GM18951 (cell line): ENCODE results near the gene MAN1C1.

Source experiments
- POLR2A ChIP-seq: IDR thresholded peaks from 4 replicates; pipeline ENCODE4 v1.6.1; 2011; ENCODE audit warnings: mild to moderate bottlenecking; ENCODE audit not compliant: insufficient read length, insufficient read depth; ENCODE audit errors: extremely low read depth
- in situ Hi-C: fragments of 300-500 bp; cut with MboI; formaldehyde crosslinking; loops from one replicate; pipeline ENCODE4 v1.12.0; 2022; ENCODE audit warnings: low sequenced_read_pairs, mixed read lengths, inconsistent platforms; ENCODE audit not compliant: unreplicated experiment

Gene MAN1C1

GRCh38 chr1:25614501-25615171 lies 2.0 kb upstream of the MAN1C1 start:
- in situ Hi-C loops: no loop called here
- no peak for TF ChIP-seq POLR2A

- TF ChIP-seq POLR2A: no peak
- in situ Hi-C loops: no loop called here
Observed at GRCh38 chr1:25615172-25615541, 1.4 kb upstream of the MAN1C1 start.

DNA sequence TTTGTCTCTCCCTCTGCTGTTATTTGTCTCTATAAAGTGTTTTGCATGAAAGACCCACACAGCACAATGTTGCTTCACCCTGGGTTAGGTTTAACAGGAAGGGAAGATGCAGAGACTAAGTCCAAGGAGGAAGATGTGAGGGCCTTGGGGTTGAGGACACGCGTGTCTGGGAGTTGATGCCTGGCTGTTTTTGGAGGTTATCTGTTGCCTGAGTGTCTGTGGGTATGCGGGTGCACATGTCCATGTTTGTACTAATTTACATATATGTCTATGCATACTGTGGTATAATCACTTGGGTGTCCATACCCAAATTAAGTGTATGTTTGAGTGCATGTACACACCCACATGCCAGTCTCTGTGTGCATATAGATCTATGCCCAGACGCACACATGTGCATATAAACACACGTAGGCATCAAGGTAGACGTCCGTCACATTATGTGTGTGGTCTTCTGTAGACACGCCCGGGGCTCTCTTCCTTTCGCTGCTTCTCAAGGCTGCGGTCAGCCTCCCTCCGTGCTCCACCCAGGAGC lies 962 bp upstream of the MAN1C1 start:
- no peak for TF ChIP-seq POLR2A
- in situ Hi-C loops: no loop called here

GRCh38 chr1:25616987-25617624 lies 515 bp downstream of the MAN1C1 start:
- in situ Hi-C loops: no loop called here

GRCh38 chr1:25617625-25618432 lies 1.2 kb downstream of the MAN1C1 start:
- no peak for TF ChIP-seq POLR2A
- in situ Hi-C loops: no loop called here

More at GRCh38 chr1:25616987-25617624, 515 bp downstream of the MAN1C1 start:
- no peak for TF ChIP-seq POLR2A

DNA sequence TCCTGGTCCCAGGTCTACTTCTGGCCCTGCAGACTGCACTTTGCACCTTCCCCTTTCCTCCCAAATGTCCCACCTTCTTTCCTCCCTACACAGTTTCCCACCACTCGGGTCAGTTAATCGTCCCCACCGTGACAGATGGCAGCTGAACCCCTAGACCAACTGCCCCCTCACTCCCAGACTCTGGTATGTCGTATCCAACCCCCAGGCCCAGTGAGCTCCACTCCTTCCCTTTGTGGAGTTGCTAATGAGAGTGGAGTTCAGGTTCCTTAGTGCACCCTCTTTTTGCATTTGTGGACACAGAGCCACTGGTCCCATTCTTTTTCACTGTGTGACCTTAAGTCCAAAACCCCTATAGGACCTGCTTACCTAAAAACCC lies 1.8 kb downstream of the MAN1C1 start:
- in situ Hi-C loops: no loop called here
- TF ChIP-seq POLR2A: no peak

GRCh38 chr1:25619101-25619890 lies 2.7 kb downstream of the MAN1C1 start:
- in situ Hi-C loops: no loop called here
- no peak for TF ChIP-seq POLR2A

- no peak for TF ChIP-seq POLR2A
- in situ Hi-C loops: no loop called here
Observed at GRCh38 chr1:25620211-25620610, 3.6 kb downstream of the MAN1C1 start.

GRCh38 chr1:25620701-25621350 lies 4.2 kb downstream of the MAN1C1 start:
- in situ Hi-C loops: no loop called here
- TF ChIP-seq POLR2A: no peak

DNA sequence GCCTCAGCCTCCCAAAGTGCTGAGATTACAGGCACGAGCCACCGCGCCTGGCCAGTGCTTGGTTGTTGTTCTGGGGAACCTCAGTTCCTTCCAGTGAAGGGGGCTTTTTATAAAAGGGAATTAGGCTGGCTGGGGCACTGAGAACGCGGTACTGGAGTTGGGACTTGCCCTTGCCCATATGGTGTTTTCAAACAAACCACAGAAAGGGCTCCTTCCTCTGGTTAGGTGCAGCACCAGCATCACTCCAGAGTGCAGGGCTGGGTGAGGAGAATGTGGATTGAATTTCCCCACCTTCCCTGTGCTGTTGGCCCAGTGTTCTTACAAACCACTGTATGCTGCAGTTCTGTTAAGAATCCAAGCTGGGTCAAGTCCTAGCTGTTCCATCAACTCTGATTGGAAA lies 5.3 kb downstream of the MAN1C1 start:
- in situ Hi-C loops: no loop called here

DNA sequence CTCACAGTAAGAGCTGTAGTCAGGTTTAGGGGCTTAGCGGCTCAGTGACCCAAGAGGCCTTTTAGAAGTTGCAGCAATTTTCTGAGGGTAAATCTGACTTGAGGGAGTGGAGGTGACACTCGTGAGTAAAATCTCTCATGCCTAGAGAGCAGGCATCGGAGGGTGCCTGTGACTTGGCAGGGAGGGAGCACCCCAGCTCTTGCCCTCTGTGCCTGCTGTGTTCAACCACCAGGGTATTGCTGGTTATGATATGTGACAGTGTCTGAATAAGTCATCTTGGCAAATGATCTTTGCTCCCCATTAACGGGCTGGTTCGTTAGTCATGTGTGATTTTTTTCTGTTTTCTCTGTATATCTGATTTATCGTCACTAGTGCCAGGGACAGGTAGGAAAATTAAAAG lies 5.9 kb downstream of the MAN1C1 start:
- TF ChIP-seq POLR2A: no peak
- in situ Hi-C loops: no loop called here

More for the DNA sequence above, 5.3 kb downstream of the MAN1C1 start:
- TF ChIP-seq POLR2A: no peak

DNA sequence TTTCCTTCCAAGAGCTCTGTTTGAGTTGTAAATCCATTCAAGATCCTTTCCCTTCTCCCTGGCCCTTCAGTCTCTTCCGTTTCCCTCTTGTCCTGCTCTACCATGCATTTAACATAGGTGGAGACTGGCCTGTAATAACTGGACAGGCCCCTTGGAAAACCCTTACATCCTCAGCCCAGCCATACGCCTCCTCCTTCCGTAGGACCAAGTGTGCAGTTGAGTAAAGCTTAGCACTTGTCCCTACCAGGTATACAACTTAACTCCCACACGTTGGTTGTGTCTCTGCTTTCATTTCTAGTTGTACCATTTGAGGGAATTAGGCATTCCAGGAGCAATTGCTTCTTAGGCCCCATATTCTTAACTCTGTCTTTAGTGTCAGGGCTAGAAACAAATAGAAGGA lies 6.4 kb downstream of the MAN1C1 start:
- in situ Hi-C loops: no loop called here
- no peak for TF ChIP-seq POLR2A
